ENCODE measurements around the gene IMPDH2.
A peak's percentile ranks its signal among the peaks of the same experiment; 100 is the strongest.

- TF ChIP-seq CTCF (IDR thresholded peaks at IDR 0.05) (peak; percentile 27 to 77 (median 46)), POLR2AphosphoS5 (IDR thresholded peaks at IDR 0.05) (peak; percentile 64 to 90 (median 85)), EP300 (IDR thresholded peaks at IDR 0.05; ENCODE audit: low read depth) (no peak)
Observed at GRCh38 chr3:49007068-49007770, 22.0 kb downstream of the IMPDH2 start, which contains the start of gene WDR6.

Data from transverse colon (tissue), 4 donors.